GM23338 (cell line): Measurements from ENCODE around the gene SLC22A4. TPM values are rescaled to one million over a fixed set of nuclear protein-coding genes. Genes with fewer than 3 reads are reported as not detected.

ENCODE experiments used
- ATAC-seq: fragments of 200-7000 bp; cut with Tn5 transposase; 3 replicates; pipeline ENCODE4 v1.9.1; 2020
- DNase-seq: peaks from one replicate; pipeline ENCODE4 v3.0.0-alpha.2; 2015; ENCODE audit warnings: low spot score
- H2AFZ ChIP-seq: fragments of 200-600 bp; sonication (generic); 2 replicates; pipeline ENCODE4 v1.8.0; 2016; ENCODE audit warnings: antibody characterized with exemption, mild to moderate bottlenecking, moderate library complexity
- H3F3A ChIP-seq: fragments of 200-600 bp; sonication (generic); replicated peaks from 2 replicates; pipeline ENCODE4 v1.8.0; 2017; ENCODE audit warnings: antibody characterized with exemption, mixed run types, low read depth
- H3K27ac ChIP-seq: fragments of 200-600 bp; sonication (generic); 2 replicates; pipeline ENCODE4 v1.6.1; 2016; ENCODE audit warnings: low read depth
- H3K27me3 ChIP-seq: fragments of 200-600 bp; sonication (generic); 2 replicates; pipeline ENCODE4 v1.8.0; 2016; ENCODE audit warnings: mild to moderate bottlenecking, mixed run types, moderate library complexity; ENCODE audit not compliant: insufficient read depth
- H3K36me3 ChIP-seq: fragments of 200-600 bp; sonication (generic); 2 replicates; pipeline ENCODE4 v1.8.0; 2016; ENCODE audit warnings: mild to moderate bottlenecking; ENCODE audit not compliant: insufficient read depth
- H3K4me1 ChIP-seq: fragments of 200-600 bp; sonication (generic); 2 replicates; pipeline ENCODE4 v1.8.0; 2016; ENCODE audit warnings: mild to moderate bottlenecking, moderate library complexity; ENCODE audit not compliant: insufficient read depth
- H3K4me2 ChIP-seq: fragments of 200-600 bp; sonication (generic); 2 replicates; pipeline ENCODE4 v1.7.1; 2017; ENCODE audit warnings: mixed run types
- H3K4me3 ChIP-seq: fragments of 200-600 bp; sonication (generic); 2 replicates; pipeline ENCODE4 v1.6.1; 2016; ENCODE audit warnings: mixed run types
- H3K79me2 ChIP-seq: fragments of 200-600 bp; sonication (generic); replicated peaks from 2 replicates; pipeline ENCODE4 v1.8.0; 2017; ENCODE audit warnings: mild to moderate bottlenecking; ENCODE audit not compliant: insufficient read depth
- H3K9me2 ChIP-seq: fragments of 200-600 bp; sonication (generic); 2 replicates; pipeline ENCODE4 v1.8.0; 2017; ENCODE audit not compliant: insufficient read depth
- H4K20me1 ChIP-seq: fragments of 200-600 bp; sonication (generic); replicated peaks from 2 replicates; pipeline ENCODE4 v1.8.0; 2017; ENCODE audit warnings: mild to moderate bottlenecking; ENCODE audit not compliant: insufficient read depth
- H3K27ac Mint-ChIP-seq: 2 replicates; pipeline ENCODE4 v1.8.0; 2020; ENCODE audit warnings: inconsistent platforms, mild to moderate bottlenecking, moderate library complexity, mixed read lengths
- H3K27me3 Mint-ChIP-seq: 3 replicates; pipeline ENCODE4 v1.8.0; 2022; ENCODE audit warnings: low read depth, mild to moderate bottlenecking, moderate library complexity, mixed read lengths, inconsistent platforms; ENCODE audit not compliant: insufficient read depth, poor library complexity
- H3K36me3 Mint-ChIP-seq: 3 replicates; pipeline ENCODE4 v1.8.0; 2021; ENCODE audit warnings: low read depth, mild to moderate bottlenecking, inconsistent platforms, moderate library complexity, mixed read lengths
- H3K4me1 Mint-ChIP-seq: 3 replicates; pipeline ENCODE4 v1.8.0; 2020; ENCODE audit warnings: mild to moderate bottlenecking, inconsistent platforms, mixed read lengths
- H3K4me3 Mint-ChIP-seq: 3 replicates; pipeline ENCODE4 v1.8.0; 2021; ENCODE audit warnings: moderate library complexity, mild to moderate bottlenecking, inconsistent platforms, mixed read lengths
- H3K9me3 Mint-ChIP-seq: 3 replicates; pipeline ENCODE4 v1.8.0; 2020; ENCODE audit warnings: moderate library complexity, mild to moderate bottlenecking, inconsistent platforms, mixed read lengths
- CREB1 ChIP-seq: fragments of 250-450 bp; sonication (Bioruptor Pico); IDR thresholded peaks from 2 replicates; pipeline ENCODE4 v1.5.0; 2020; ENCODE audit warnings: low read depth, mild to moderate bottlenecking, moderate library complexity
- CTCF ChIP-seq, 2 experiments: fragments of 200-600 bp in 1 of 2; sonication (generic) in 1 of 2; conservative IDR thresholded peaks; 2 replicates each; pipeline versions ENCODE4 v1.5.1 to v1.6.1; 2016 to 2017; ENCODE audit warnings: antibody characterized with exemption in 2 of 2, low read depth in 2 of 2, mild to moderate bottlenecking in 2 of 2, moderate library complexity in 1 of 2
- ETS1 ChIP-seq: IDR thresholded peaks from 2 replicates; pipeline ENCODE4 v1.6.1; 2016; ENCODE audit warnings: antibody characterized with exemption
- EZH2 ChIP-seq: fragments of 200-600 bp; sonication (generic); IDR thresholded peaks from one replicate; pipeline ENCODE4 v1.8.0; 2017; ENCODE audit warnings: antibody characterized with exemption, mild to moderate bottlenecking, low read depth; ENCODE audit not compliant: unreplicated experiment
- EZH2phosphoT487 ChIP-seq: fragments of 200-600 bp; sonication (generic); IDR thresholded peaks from one replicate; pipeline ENCODE4 v1.8.1; 2018; ENCODE audit warnings: antibody characterized with exemption; ENCODE audit not compliant: unreplicated experiment
- JUNB ChIP-seq: IDR thresholded peaks from one replicate; pipeline ENCODE4 v1.6.1; 2016; ENCODE audit warnings: antibody characterized with exemption; ENCODE audit not compliant: unreplicated experiment
- NANOG ChIP-seq: IDR thresholded peaks from 2 replicates; pipeline ENCODE4 v1.6.1; 2016; ENCODE audit warnings: antibody characterized with exemption, borderline replicate concordance
- POLR2AphosphoS5 ChIP-seq: IDR thresholded peaks from 2 replicates; pipeline ENCODE4 v1.6.1; 2016; ENCODE audit warnings: antibody characterized with exemption, low read depth
- REST ChIP-seq: IDR thresholded peaks from one replicate; pipeline ENCODE4 v1.6.1; 2018; ENCODE audit warnings: antibody characterized with exemption; ENCODE audit not compliant: unreplicated experiment
- STAT1 ChIP-seq: IDR thresholded peaks from one replicate; pipeline ENCODE4 v1.6.1; 2016; ENCODE audit warnings: antibody characterized with exemption; ENCODE audit not compliant: unreplicated experiment
- ZNF114 ChIP-seq: fragments of 250-450 bp; sonication (Bioruptor Pico); IDR thresholded peaks from 2 replicates; pipeline ENCODE4 v1.5.0; 2020; ENCODE audit warnings: mild to moderate bottlenecking, moderate library complexity
- ZNF331 ChIP-seq: fragments of 250-450 bp; sonication (Bioruptor Pico); IDR thresholded peaks from 2 replicates; pipeline ENCODE4 v1.5.0; 2020; ENCODE audit warnings: low read depth, mild to moderate bottlenecking, moderate library complexity
- ZNF462 ChIP-seq: fragments of 250-450 bp; sonication (Bioruptor Pico); IDR thresholded peaks from 2 replicates; pipeline ENCODE4 v1.5.0; 2020; ENCODE audit warnings: mild to moderate bottlenecking, moderate library complexity
- polyA plus RNA-seq: library from polyadenylated mRNA; unstranded; fragments of >200 nt; fragmentation: Nextera tagmentation; extraction: Ambion mirVana; gene quantifications from 2 replicates; pipeline ENCODE4 v1.2.1, GENCODE V29; 2016
- total RNA-seq: library from RNA; depleted of rRNA; stranded (reverse); fragments of >200 nt; shearing (Covaris generic); gene quantifications from 2 replicates; pipeline ENCODE4 v1.2.3, GENCODE V29; 2014

Gene SLC22A4
- total and polyA plus RNA-seq, 2 experiments from 2014 or later, result 0.28 to 0.40 TPM

- no peaks in the 10 kb centered on the region for H4K20me1 ChIP-seq
- H3K27ac Mint-ChIP-seq, result no peak overlapping the region
- 0 out of 2 replicates have a peak, but pooled peaks cover 3% of the 10 kb centered on the region for H3F3A ChIP-seq
- peaks cover 16% of the 10 kb centered on the region for H3K4me1 Mint-ChIP-seq
- no peak overlapping the region for H3K4me2 ChIP-seq
- no peak overlapping the region for H3K27ac ChIP-seq
- H3K27me3 ChIP-seq, result peaks cover 11% of the 10 kb centered on the region
- no peak overlapping the region for H2AFZ ChIP-seq
- ATAC-seq, result no peak
- H3K4me1 ChIP-seq, result peaks cover 18% of the 10 kb centered on the region
- H3K36me3 Mint-ChIP-seq, result no peaks in the 10 kb centered on the region
- no peaks in the 10 kb centered on the region for H3K36me3 ChIP-seq
- no peaks in the 10 kb centered on the region for H3K79me2 ChIP-seq
- H3K9me3 Mint-ChIP-seq, result no peaks in the 10 kb centered on the region
- H3K9me2 ChIP-seq, result no peaks in the 10 kb centered on the region
- no peak overlapping the region for H3K4me3 ChIP-seq
- TF ChIP-seq REST, result no peak
- TF ChIP-seq ZNF462 (CRISPR knock-in tag), result no peak
- no peak for TF ChIP-seq ZNF331 (CRISPR knock-in tag)
- no peak for TF ChIP-seq EZH2
- no peak for TF ChIP-seq NANOG
- no peak for TF ChIP-seq POLR2AphosphoS5
- no peak for TF ChIP-seq STAT1
- TF ChIP-seq CREB1 (CRISPR knock-in tag), result no peak
- TF ChIP-seq EZH2phosphoT487, result no peak
- TF ChIP-seq CTCF (conservative IDR thresholded peaks at IDR 0.05; ENCODE audit: low read depth in 2 of 2), result no peak
- TF ChIP-seq JUNB, result no peak
- no peak for TF ChIP-seq ZNF114 (CRISPR knock-in tag)
- no peak for TF ChIP-seq ETS1
- no peak overlapping the region for H3K4me3 Mint-ChIP-seq
- DNase-seq, result no peak
- H3K27me3 Mint-ChIP-seq, result peaks cover 13% of the 10 kb centered on the region
Measured at GRCh38 chr5:132253452-132254320, 40.5 kb upstream of the SLC22A4 start.
